Coronary artery (tissue), 2 donors: ENCODE data around the gene TMEM178A.

Experiments
- DNase-seq: peaks from one replicate; pipeline ENCODE4 v3.0.0-alpha.2; 2017; ENCODE audit warnings: low spot score
- H3K27ac ChIP-seq, 2 donors: fragments of 200-600 bp; sonication (generic); one replicate each; pipeline ENCODE4 v1.5.1; 2016 to 2019
- H3K4me3 ChIP-seq: fragments of 200-600 bp; sonication (generic); 2 replicates; pipeline ENCODE4 v1.5.1; 2016; ENCODE audit warnings: mild to moderate bottlenecking, moderate library complexity
- TF ChIP-seq, protein P1 (sequence below): fragments of 200-600 bp; sonication (generic); IDR thresholded peaks from one replicate; pipeline ENCODE4 v1.5.1; 2019; ENCODE audit warnings: antibody characterized with exemption

The TMEM178A gene

DNA sequence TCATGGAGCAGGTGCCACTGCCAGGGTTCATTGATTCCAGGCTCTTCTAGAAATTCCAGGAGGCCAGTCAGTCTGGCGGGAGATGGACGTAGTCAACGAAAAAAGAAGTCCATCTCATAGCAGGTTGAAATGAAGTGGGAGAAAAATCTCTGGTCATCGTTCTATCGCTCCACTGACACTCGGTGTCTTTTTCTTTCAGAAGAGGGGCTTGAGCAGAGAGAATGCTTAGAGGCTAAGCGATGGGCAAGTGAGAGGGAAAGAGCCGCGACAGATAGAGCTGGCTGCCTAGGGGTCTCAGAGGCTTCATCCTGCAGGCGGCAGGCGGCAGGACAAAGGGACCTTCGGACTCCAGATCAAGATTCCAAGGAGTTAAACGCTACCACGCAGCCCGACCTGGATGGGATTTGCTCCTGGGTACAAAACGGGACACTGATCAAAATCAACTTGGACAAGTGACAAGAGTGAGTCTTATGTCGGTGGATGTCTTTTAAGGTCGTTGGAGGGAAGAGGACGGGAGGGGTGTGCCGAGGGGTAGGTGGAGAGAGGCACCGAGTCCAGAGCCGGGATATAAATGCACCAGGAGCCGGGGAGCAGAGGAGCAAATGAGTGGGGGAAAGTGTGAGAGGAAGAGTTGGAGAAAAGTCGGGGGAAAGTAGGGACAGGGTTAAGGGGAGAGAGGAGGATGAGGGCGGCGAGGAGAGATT, 677 bp upstream of the TMEM178A start:
- no peak overlapping the region for H3K27ac ChIP-seq
- DNase-seq, result no peak

DNA sequence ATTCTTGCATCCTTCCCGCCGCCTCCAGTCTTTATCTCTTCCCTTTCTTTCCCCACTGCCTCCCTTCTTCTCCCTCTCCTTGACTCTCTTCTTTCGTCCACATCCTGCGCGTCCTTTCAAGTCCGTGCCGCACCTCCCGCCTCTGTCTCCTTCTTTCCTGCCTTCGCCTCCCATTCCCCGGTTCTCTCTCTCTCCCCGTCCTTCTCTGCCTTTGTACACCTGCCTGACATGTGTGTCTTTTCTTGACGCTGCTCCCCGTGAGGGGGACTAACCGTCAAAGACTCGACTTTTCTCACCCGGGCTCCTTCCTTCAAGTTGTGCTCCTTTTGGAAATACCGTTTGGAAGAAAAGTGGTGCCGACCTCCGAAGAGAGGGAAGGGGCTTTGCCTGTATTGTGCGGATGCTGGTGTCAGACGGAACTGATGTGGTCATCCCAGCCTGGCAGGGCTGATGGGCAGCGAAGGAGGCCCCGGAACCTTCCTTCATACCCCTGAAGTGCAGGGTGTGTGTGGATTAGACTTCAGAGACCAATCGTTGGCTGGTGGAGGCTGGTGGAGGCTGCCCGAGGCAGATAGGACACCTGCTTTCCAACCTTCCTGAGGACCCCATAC, 879 bp downstream of the TMEM178A start:
- H3K27ac ChIP-seq, result no peak overlapping the region

More for the DNA sequence above, 677 bp upstream of the TMEM178A start:
- H3K4me3 ChIP-seq, result peak overlapping the region; percentile 86
- TF ChIP-seq, protein P1, sequence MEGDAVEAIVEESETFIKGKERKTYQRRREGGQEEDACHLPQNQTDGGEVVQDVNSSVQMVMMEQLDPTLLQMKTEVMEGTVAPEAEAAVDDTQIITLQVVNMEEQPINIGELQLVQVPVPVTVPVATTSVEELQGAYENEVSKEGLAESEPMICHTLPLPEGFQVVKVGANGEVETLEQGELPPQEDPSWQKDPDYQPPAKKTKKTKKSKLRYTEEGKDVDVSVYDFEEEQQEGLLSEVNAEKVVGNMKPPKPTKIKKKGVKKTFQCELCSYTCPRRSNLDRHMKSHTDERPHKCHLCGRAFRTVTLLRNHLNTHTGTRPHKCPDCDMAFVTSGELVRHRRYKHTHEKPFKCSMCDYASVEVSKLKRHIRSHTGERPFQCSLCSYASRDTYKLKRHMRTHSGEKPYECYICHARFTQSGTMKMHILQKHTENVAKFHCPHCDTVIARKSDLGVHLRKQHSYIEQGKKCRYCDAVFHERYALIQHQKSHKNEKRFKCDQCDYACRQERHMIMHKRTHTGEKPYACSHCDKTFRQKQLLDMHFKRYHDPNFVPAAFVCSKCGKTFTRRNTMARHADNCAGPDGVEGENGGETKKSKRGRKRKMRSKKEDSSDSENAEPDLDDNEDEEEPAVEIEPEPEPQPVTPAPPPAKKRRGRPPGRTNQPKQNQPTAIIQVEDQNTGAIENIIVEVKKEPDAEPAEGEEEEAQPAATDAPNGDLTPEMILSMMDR, result no peak

DNA sequence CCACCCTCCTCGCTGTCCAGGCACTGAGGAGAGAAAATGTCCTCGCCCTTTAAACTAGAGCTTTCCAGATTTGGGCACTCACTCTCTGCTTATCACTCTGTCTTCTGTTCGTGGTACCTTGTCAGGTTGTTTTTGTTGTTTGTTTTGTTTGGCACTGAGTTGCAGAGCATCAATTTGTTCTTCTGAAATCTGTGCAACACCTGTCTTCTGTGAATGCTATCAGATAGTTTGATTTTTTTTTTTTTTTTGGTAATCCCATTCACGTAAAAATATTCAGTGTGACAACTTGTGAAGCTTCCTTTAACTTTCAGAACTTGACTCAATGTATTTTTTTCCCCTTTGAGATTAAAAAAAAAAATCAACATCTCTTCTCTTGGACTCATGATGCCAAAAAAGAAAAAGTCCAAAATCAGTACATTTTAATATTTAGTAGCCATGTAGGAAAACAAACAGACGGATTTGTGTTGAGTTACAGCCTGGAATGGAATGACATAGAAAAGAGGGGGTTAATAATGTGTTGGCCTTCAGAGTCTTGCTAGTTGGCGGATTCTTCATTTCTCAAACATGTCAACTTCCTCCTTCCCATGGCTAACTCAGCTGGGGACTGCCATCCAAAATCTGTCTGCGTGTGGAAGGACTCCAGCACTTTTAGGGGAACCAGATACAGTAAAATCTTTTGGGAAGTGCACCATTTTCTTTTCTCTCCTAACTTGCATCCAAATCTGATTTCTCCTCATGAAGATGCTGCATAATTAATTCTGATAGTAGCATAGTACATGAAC, 1.6 kb downstream of the TMEM178A start:
- Histone ChIP-seq H3K27ac (no peak overlapping the region), H3K4me3 (peak overlapping the region; percentile 86)
- TF ChIP-seq, protein P1, result no peak
- no peak for DNase-seq

More for the DNA sequence above, 879 bp downstream of the TMEM178A start:
- peak overlapping the region; percentile 86 for H3K4me3 ChIP-seq
- no peak for DNase-seq
- TF ChIP-seq, protein P1, result no peak

- H3K27ac ChIP-seq, result no peak overlapping the region
Observed at GRCh38 chr2:39667886-39668276, 2.2 kb downstream of the TMEM178A start.

DNA sequence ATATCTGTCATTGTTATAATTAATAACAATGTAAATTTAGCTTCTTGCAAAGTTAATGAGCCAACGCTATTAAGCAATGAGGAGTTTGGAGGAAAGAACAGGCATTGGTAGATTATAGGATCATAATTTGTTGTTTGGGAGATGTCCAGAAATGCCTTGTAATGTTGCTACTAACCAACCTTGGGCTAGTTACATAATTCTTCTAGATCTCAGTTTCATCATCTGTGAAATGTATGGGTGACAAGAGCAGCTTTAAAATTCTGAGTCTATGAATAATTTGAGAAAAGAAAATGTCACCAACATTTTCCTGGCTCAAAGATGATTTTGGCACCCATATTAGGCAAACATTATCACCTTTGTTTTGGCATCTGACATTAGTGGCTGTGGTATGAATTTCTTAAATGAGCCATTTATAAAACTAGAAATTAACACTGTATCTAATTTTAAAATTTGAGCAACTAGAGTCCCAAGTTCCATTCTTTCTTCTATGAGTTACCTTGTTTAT, 2.9 kb downstream of the TMEM178A start:
- DNase-seq, result no peak
- Histone ChIP-seq H3K27ac (no peak overlapping the region), H3K4me3 (no peak overlapping the region)
- TF ChIP-seq, protein P1, result no peak

More at GRCh38 chr2:39667886-39668276, 2.2 kb downstream of the TMEM178A start:
- DNase-seq, result no peak
- H3K4me3 ChIP-seq, result no peak overlapping the region
- TF ChIP-seq, protein P1, result no peak

- DNase-seq, result no peak
- no peak overlapping the region for H3K27ac ChIP-seq
- TF ChIP-seq, protein P1, result no peak
- H3K4me3 ChIP-seq, result no peak overlapping the region
Observed at GRCh38 chr2:39671604-39672003, 5.9 kb downstream of the TMEM178A start.
